ENCODE data around the gene GPC3.

The GPC3 gene

DNA sequence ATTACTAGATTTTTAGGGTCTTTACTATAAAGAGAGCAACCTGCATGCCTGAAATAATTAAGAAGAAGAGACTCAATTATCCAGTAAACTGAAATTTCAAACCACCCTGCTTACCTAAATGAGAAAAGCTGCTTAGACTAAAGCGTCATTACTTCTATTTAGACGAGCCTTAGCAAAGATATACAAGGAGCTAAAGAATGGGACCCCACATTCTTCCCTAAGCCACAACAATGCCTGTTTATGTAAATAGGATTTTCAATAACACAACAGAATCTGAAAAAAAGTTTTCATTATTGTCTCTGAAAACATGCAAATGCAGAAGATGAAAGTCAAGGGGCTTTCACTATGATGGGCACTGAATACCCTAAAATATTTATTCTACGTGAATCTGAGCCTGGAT, 16.2 kb downstream of the GPC3 start:
- TF ChIP-seq, protein P1, sequence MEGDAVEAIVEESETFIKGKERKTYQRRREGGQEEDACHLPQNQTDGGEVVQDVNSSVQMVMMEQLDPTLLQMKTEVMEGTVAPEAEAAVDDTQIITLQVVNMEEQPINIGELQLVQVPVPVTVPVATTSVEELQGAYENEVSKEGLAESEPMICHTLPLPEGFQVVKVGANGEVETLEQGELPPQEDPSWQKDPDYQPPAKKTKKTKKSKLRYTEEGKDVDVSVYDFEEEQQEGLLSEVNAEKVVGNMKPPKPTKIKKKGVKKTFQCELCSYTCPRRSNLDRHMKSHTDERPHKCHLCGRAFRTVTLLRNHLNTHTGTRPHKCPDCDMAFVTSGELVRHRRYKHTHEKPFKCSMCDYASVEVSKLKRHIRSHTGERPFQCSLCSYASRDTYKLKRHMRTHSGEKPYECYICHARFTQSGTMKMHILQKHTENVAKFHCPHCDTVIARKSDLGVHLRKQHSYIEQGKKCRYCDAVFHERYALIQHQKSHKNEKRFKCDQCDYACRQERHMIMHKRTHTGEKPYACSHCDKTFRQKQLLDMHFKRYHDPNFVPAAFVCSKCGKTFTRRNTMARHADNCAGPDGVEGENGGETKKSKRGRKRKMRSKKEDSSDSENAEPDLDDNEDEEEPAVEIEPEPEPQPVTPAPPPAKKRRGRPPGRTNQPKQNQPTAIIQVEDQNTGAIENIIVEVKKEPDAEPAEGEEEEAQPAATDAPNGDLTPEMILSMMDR (conservative IDR thresholded peaks at IDR 0.05; ENCODE audit: low read length), result no peak
- no peak overlapping the region for H3K4me3 ChIP-seq (ENCODE audit: low read length)
- DNase-seq (ENCODE audit: low read depth), result no peak

DNA sequence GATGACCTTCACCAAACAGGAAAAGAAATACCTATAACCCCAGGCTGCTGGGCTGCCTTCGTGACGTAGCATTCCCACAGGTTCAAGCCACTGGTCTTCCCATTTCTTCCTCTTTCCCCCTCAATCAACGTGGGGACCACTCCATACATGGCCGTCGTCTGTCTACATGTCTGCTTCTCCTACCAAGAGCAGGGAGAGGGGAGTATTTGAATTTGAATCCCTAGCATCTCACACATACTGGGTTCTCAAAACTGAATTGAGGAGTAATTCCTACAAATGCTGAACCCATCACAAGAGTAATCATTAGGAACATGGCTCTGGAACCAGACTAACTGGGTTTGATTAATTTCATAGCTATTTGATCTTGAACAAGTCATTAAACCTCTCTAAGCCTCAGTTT, 17.3 kb downstream of the GPC3 start:
- no peak for DNase-seq (ENCODE audit: low read depth)
- TF ChIP-seq, protein P1 (conservative IDR thresholded peaks at IDR 0.05; ENCODE audit: low read length), result no peak
- H3K4me3 ChIP-seq (ENCODE audit: low read length), result no peak overlapping the region

DNA sequence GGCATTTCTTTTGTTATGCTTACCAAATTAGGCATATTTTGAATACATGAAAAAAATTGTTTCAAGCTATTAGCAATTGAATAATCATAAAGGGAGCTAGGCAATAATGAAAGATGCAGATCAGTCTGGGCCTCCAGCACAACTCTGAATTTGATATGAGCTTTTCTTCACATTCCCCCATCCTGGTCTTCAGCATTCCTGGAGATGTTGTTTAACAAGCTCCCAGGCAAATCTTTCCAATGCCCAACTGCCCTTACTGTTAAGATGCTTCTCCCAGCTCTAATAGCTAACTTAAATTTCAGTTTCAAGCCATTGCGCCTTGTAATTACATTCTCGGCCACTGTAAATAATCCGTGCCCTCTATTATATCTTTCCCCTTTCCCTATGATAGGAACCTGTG, 19.2 kb downstream of the GPC3 start:
- no peak overlapping the region for H3K4me3 ChIP-seq (ENCODE audit: low read length)
- TF ChIP-seq, protein P1 (conservative IDR thresholded peaks at IDR 0.05; ENCODE audit: low read length), result no peak
- DNase-seq (ENCODE audit: low read depth), result no peak

DNA sequence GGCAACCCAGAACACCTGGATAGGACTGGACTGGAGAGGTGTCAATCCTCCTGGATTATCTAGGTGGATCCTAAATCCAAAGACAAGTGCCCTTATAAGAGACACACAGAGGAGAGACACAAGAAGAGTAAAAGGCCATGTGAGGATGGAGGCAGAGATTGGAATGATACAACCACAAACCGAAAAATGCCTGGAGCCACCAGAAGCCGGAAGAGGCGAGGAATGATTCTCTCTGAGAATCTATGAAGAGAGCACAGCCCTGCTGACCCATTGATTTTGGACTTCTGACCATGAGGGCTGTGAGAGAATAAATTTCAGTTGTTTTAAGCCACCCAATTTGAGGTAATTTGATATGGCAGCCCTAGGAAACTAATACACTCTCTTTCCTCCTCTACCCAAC, 20.1 kb downstream of the GPC3 start:
- TF ChIP-seq, protein P1 (conservative IDR thresholded peaks at IDR 0.05; ENCODE audit: low read length), result no peak
- no peak overlapping the region for H3K4me3 ChIP-seq (ENCODE audit: low read length)
- no peak for DNase-seq (ENCODE audit: low read depth)

DNA sequence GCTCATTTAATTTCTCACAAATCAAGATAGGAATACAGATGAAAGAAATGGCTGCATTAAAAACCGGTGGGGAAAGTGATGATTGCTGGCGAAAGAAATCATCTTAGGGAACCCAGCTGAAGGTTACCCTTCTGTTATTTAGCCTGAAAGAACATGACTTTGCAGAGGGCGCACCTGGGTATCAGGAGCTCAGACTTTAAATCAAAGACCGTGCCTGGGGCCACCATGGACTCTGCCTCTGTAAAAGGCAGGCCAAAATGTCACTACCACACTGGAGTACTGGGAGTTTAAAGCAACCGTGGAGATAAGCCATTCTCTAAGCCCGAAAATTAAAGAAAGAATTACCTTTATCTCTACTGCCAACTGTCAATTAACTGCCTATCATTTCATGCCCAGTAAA, 24.3 kb downstream of the GPC3 start:
- no peak overlapping the region for H3K4me3 ChIP-seq (ENCODE audit: low read length)
- TF ChIP-seq, protein P1 (conservative IDR thresholded peaks at IDR 0.05; ENCODE audit: low read length), result no peak
- DNase-seq (ENCODE audit: low read depth), result no peak

DNA sequence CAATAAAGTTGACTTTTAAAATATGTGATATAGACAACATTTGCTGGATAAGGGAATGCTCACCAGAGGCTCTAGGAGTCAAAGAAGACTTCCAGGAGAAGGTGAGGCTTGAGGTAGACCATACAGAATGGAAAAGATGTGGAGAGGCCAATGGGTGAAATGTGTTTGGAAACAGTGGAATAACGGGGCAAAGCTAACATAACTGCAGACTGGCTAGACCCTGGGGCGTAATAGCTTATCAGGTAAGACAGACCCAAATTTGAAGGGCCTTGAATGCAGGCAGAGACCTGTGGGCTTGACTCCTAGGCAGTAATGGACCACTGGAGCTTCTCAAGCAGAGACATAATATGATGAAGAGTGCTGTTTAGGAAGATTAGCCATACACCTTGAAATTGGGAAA, 25.4 kb downstream of the GPC3 start:
- TF ChIP-seq, protein P1 (conservative IDR thresholded peaks at IDR 0.05; ENCODE audit: low read length), result no peak
- H3K4me3 ChIP-seq (ENCODE audit: low read length), result no peak overlapping the region
- no peak for DNase-seq (ENCODE audit: low read depth)

DNA sequence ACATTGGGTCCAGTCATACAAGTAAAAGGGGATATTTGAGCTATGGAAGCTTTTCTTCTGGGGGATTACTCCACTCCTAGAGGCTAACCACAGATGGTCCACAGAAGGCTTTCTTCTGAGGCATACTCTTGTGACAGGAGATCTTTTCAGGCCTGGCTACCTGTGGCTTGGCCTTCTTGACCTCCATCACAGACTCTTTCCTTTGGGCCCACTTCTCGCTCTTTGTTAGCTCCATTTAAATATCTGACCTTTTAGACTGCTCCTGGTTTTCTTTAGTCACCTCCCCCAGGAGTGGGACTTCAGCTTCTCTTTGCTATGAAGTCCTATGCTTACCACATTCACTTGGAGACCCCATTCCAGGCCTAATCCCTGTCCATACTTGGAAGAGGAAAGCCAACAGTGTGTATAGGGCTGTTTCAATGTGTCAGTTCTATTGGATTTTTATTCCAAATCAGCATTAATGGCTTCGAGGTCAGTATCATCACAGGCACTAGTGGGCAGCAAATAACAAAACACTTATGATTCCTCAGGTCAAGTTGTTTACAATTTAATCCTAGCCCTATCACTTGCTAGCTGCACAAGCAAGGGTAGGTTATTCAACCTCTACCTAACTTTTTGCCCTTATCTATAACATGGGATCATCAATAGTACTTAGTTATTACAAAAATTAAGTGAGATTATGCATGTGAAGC, 26.3 kb downstream of the GPC3 start:
- TF ChIP-seq, protein P1 (conservative IDR thresholded peaks at IDR 0.05; ENCODE audit: low read length), result peak; percentile 18
- H3K4me3 ChIP-seq (ENCODE audit: low read length), result no peak overlapping the region
- no peak for DNase-seq (ENCODE audit: low read depth)
